ENCODE measurements around the gene SOX8.
A peak's percentile ranks its signal among the peaks of the same experiment; 100 is the strongest.

Gene SOX8

DNA sequence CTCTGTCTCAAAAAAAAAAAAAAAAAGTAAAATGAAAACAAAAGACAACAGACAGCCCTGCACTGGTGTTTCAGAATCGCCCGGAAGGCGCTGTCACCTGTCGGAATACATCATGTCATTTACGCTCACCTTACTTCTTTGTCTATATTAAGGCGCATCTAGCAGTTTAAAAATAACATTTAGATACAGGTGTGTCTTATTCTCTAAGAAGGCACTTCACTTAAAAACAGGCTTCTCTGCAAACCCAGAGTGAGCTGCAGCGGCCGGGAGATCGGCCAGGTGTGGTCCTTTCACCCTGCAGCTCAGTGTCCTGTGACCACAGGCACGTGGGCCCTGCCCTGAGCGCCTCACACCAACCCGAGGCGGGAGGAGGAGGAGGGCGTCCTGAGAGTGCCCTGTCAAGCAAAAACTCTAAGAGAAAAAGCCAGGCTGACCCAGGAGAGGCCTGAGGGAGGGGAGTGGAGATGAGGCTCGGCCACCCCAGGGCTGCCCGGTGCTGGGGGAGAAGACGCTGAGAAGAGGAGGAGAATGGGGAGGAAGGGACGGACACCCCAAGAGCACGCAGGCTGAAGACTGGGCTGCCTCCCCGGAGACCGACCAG lies 7.5 kb upstream of the SOX8 start:
- no peaks in the 10 kb centered on the region for H3K9me3 ChIP-seq (ENCODE audit: control insufficient read depth in 1 of 2, low read length in 2 of 2)
- no peak overlapping the region for H3K27ac ChIP-seq (ENCODE audit: low read length)
- H3K36me3 ChIP-seq (ENCODE audit: control insufficient read depth in 1 of 2, insufficient read depth in 2 of 2, low read length in 2 of 2): no peaks in the 10 kb centered on the region
- H3K27me3 ChIP-seq (ENCODE audit: low read depth, low read length): peaks cover 4% of the 10 kb centered on the region
- H3K4me3 ChIP-seq (ENCODE audit: low read depth in 1 of 2, low read length in 2 of 2): no peak overlapping the region
- H3K4me1 ChIP-seq (ENCODE audit: control insufficient read depth in 1 of 2, insufficient read depth in 2 of 2, low read length in 2 of 2): peaks cover 6 to 27% of the 10 kb centered on the region in 2 donors

DNA sequence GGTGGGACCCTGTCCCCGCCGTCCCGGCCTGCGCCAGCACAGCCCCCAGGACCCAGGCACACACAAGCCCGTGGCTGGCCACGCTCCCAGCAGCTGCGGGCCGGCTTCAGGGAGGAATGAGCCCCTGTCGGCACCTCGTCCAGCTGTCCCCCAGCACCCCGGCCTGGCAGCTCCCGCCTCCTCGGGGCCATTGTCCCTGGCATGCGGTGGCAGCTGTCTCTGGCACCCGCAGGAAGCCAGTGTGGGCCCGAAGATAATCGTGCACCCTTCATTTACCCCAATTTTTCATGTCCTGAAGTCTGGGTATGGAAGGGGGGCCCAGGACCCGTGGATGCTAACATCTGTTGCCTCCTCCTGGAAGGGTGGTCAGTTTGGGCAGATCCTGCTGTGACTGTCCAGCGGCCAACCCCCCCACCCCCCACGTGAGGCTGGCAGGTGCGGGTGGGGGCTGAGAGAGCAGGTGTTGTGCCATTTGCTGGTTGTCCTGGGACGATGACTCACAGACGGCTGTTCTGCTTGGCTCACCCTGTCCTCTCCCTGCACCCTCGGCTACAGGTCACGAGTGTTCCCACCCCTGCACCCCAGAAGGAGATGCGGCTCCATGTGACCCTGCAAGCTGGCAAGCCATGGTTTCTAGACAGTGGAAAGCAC lies 6.8 kb upstream of the SOX8 start:
- Histone ChIP-seq H3K4me1 (ENCODE audit: control insufficient read depth in 1 of 2, insufficient read depth in 2 of 2, low read length in 2 of 2) (peaks cover under 1 to 20% of the 10 kb centered on the region in 2 donors), H3K27me3 (ENCODE audit: low read depth, low read length) (peaks cover 7% of the 10 kb centered on the region), H3K4me3 (ENCODE audit: low read depth in 1 of 2, low read length in 2 of 2) (no peak overlapping the region), H3K9me3 (ENCODE audit: control insufficient read depth in 1 of 2, low read length in 2 of 2) (no peaks in the 10 kb centered on the region), H3K36me3 (ENCODE audit: control insufficient read depth in 1 of 2, insufficient read depth in 2 of 2, low read length in 2 of 2) (no peaks in the 10 kb centered on the region), H3K27ac (ENCODE audit: low read length) (no peak overlapping the region)

DNA sequence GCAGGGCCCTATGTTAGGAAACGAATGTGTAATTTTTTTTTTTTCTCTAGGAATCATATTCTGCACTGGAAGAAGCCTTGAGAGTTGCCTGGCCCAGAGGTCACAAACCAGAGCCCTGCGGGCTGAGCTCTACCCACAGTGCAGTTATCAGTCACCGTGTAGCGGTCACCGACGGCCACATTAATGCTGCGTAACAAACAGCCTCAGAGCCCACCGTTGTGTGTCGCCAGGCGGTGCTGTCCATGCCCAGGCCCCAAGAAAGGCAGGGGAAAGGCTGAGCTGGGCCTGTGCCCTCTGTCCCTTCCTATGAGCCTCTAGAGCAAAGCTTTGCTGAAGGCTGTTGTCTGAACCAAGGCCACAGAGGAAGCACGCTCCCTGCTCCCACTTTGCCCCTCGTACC lies 6.3 kb upstream of the SOX8 start:
- Histone ChIP-seq H3K27me3 (ENCODE audit: low read depth, low read length) (peaks cover 12% of the 10 kb centered on the region), H3K9me3 (ENCODE audit: control insufficient read depth in 1 of 2, low read length in 2 of 2) (no peaks in the 10 kb centered on the region), H3K4me1 (ENCODE audit: control insufficient read depth in 1 of 2, insufficient read depth in 2 of 2, low read length in 2 of 2) (peaks cover 0 to 19% of the 10 kb centered on the region in 2 donors), H3K4me3 (ENCODE audit: low read depth in 1 of 2, low read length in 2 of 2) (no peak overlapping the region), H3K36me3 (ENCODE audit: control insufficient read depth in 1 of 2, insufficient read depth in 2 of 2, low read length in 2 of 2) (no peaks in the 10 kb centered on the region), H3K27ac (ENCODE audit: low read length) (no peak overlapping the region)

DNA sequence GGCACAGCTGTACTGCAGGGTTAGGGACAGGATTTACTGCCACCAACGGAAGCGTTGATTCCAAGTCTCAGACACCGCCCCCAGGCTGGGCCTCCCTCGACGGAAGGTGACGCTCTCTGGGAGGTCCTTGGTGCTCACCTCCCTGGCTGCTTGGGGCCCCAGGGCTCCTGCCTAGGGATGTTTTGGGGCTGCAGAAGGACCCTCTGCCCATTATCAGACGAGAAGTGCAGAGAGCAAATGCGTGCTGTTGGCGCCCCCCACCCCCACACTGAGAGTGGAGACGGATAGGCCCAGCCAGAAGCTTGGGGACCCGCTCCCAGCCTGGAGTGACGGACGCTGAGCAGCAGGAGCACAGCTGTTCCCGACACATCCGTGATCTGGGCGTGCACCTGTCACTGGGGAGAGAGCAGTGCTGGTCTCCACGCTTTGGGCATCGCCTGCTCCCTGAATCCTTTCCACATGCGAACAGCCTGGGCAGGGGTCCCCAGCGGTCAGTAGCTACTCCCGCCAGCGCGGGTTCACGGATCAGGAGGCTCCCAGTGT lies 5.1 kb upstream of the SOX8 start:
- Histone ChIP-seq H3K4me3 (ENCODE audit: low read depth in 1 of 2, low read length in 2 of 2) (no peak overlapping the region), H3K27me3 (ENCODE audit: low read depth, low read length) (peaks cover 15% of the 10 kb centered on the region), H3K36me3 (ENCODE audit: control insufficient read depth in 1 of 2, insufficient read depth in 2 of 2, low read length in 2 of 2) (no peaks in the 10 kb centered on the region), H3K4me1 (ENCODE audit: control insufficient read depth in 1 of 2, insufficient read depth in 2 of 2, low read length in 2 of 2) (peaks cover 0 to 18% of the 10 kb centered on the region in 2 donors), H3K9me3 (ENCODE audit: control insufficient read depth in 1 of 2, low read length in 2 of 2) (no peaks in the 10 kb centered on the region), H3K27ac (ENCODE audit: low read length) (no peak overlapping the region)

DNA sequence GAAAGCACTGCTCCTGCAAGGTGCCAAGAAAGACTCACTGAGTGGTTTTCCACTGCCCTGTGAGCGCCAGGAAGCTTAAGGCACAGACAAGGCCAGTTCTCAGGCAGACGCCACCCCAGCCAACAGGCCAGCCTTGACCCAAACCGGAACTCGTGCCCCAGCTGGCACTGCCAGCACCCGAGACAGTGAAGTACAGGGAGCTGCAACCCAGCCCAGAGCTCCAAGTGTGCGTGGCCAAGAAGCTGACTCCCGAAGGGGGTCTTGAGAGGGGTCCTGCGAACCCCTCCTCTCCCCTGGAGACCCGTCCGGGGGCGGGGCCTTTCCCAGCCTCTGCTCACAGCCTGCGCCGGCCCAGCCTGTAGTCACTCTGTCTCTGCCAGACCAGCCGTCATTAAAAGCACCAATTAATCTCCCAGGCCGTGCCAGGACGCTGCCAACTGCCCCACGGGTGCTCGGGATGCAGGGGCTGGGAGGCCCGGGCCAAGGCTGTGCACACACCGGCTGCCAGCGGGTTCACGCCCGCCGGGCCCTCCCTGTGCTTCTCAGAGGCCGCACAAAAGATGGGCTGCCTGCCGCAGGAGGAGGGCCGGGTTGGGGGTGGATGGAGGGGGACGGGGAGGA lies 4.4 kb upstream of the SOX8 start:
- Histone ChIP-seq H3K27ac (ENCODE audit: low read length) (no peak overlapping the region), H3K36me3 (ENCODE audit: control insufficient read depth in 1 of 2, insufficient read depth in 2 of 2, low read length in 2 of 2) (no peaks in the 10 kb centered on the region), H3K9me3 (ENCODE audit: control insufficient read depth in 1 of 2, low read length in 2 of 2) (no peaks in the 10 kb centered on the region), H3K27me3 (ENCODE audit: low read depth, low read length) (peaks cover 15% of the 10 kb centered on the region), H3K4me1 (ENCODE audit: control insufficient read depth in 1 of 2, insufficient read depth in 2 of 2, low read length in 2 of 2) (peaks cover 0 to 20% of the 10 kb centered on the region in 2 donors), H3K4me3 (ENCODE audit: low read depth in 1 of 2, low read length in 2 of 2) (no peak overlapping the region)

DNA sequence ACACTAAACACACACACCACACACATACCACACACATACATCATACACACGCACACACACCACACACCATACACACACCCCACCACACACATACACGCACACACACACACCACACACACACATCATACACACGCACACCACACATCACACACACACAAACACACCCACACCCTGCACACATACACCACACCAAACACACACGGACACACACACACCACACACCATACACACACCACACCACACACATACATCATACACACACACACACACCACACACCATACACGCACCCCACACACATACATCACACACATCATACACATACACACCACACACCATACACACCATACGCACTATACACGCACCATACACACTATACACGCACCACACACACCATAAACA lies 3.7 kb upstream of the SOX8 start:
- peaks cover 0 to 21% of the 10 kb centered on the region in 2 donors for H3K4me1 ChIP-seq (ENCODE audit: control insufficient read depth in 1 of 2, insufficient read depth in 2 of 2, low read length in 2 of 2)

DNA sequence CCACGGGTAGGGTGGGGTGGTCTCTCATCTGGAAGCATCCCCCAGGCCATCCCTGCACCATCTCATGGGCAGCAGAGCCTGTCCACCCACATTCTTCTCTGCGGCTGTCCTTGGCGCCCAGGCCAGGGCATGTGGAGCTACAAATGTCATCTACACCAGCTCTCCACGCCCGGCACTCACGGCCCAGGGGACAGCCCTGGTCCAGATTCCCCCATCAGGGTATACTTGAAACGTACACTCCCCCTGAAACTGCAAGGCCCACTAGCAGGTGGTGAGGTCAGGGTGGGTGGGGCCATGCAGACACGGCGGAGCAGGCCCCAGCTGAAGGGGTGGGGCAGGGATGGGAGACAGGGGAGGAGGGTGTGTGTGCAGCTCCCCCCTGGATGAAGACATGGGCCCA lies 3.2 kb upstream of the SOX8 start:
- Histone ChIP-seq H3K9me3 (ENCODE audit: control insufficient read depth in 1 of 2, low read length in 2 of 2) (no peaks in the 10 kb centered on the region), H3K36me3 (ENCODE audit: control insufficient read depth in 1 of 2, insufficient read depth in 2 of 2, low read length in 2 of 2) (no peaks in the 10 kb centered on the region), H3K4me3 (ENCODE audit: low read depth in 1 of 2, low read length in 2 of 2) (no peak overlapping the region), H3K27me3 (ENCODE audit: low read depth, low read length) (peaks cover 23% of the 10 kb centered on the region), H3K27ac (ENCODE audit: low read length) (no peak overlapping the region), H3K4me1 (ENCODE audit: control insufficient read depth in 1 of 2, insufficient read depth in 2 of 2, low read length in 2 of 2) (peaks cover 0 to 21% of the 10 kb centered on the region in 2 donors)

More for the DNA sequence above, 3.7 kb upstream of the SOX8 start:
- Histone ChIP-seq H3K36me3 (ENCODE audit: control insufficient read depth in 1 of 2, insufficient read depth in 2 of 2, low read length in 2 of 2) (no peaks in the 10 kb centered on the region), H3K27ac (ENCODE audit: low read length) (no peak overlapping the region), H3K4me3 (ENCODE audit: low read depth in 1 of 2, low read length in 2 of 2) (no peak overlapping the region), H3K9me3 (ENCODE audit: control insufficient read depth in 1 of 2, low read length in 2 of 2) (no peaks in the 10 kb centered on the region), H3K27me3 (ENCODE audit: low read depth, low read length) (peaks cover 21% of the 10 kb centered on the region)

DNA sequence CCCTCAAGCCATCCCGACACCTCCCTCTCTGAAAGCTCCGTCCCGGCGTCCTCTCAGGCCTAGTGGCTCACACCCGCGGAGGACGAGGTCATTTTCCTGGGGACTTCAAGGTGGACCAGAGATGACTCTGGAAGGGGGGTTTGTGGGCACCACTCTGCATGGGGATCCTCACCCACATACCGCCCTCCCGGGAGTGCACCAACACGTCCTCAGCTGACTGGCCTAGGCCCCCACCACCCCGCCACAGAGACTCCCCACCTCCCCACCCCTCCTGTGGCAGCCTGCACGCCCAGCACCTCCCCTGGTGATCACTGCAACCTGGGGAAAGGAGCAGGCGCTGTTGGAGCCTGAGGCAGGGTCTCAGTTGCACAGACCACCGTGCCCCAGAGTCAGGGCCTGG lies 2.4 kb upstream of the SOX8 start:
- H3K4me3 ChIP-seq (ENCODE audit: low read depth in 1 of 2, low read length in 2 of 2): no peak overlapping the region
- no peaks in the 10 kb centered on the region for H3K36me3 ChIP-seq (ENCODE audit: control insufficient read depth in 1 of 2, insufficient read depth in 2 of 2, low read length in 2 of 2)
- peaks cover 23% of the 10 kb centered on the region for H3K27me3 ChIP-seq (ENCODE audit: low read depth, low read length)
- peaks cover 0 to 21% of the 10 kb centered on the region in 2 donors for H3K4me1 ChIP-seq (ENCODE audit: control insufficient read depth in 1 of 2, insufficient read depth in 2 of 2, low read length in 2 of 2)
- no peak overlapping the region for H3K27ac ChIP-seq (ENCODE audit: low read length)
- no peaks in the 10 kb centered on the region for H3K9me3 ChIP-seq (ENCODE audit: control insufficient read depth in 1 of 2, low read length in 2 of 2)

DNA sequence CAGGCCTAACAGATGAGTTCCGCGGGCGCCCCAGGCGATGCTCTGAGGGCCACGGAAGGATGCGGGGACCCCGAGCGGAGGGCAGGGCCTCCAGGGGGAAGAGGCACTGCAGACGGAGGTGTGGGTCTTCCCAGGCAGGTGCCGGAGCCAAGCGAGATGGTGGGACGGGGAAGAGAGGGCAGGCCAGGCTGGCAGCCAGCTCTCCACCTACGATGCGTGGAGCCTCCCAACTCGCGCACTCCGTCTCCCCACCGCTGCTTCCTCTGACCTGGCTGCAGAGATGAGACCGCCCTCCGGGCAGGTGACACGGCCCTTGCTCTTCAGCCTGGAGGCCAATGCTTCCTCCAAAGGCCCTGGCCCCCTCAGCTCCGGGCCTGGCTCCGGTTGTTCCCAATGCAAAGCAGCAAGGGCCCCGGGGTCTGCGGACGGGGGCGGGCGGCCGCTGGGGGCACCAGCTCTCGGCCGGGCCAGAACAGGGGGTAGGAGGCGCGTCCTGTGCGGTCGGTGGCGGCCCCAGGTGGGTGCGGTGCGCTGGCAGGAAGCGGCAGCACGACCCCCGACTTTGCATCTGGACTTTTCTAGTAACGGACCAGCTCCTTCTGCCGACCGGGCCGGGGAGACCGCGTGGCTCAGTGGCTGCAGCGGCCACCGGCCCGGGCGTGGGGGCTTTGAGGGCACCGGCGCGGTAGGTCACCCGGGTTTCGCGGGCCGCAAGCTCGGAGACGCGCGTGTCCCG lies 1.5 kb upstream of the SOX8 start:
- Histone ChIP-seq H3K27me3 (ENCODE audit: low read depth, low read length) (peaks cover 23% of the 10 kb centered on the region), H3K4me1 (ENCODE audit: control insufficient read depth in 1 of 2, insufficient read depth in 2 of 2, low read length in 2 of 2) (peaks cover 0 to 21% of the 10 kb centered on the region in 2 donors), H3K4me3 (ENCODE audit: low read depth in 1 of 2, low read length in 2 of 2) (peak overlapping the region in 1 of 2 donors; percentile 61), H3K9me3 (ENCODE audit: control insufficient read depth in 1 of 2, low read length in 2 of 2) (no peaks in the 10 kb centered on the region), H3K27ac (ENCODE audit: low read length) (no peak overlapping the region), H3K36me3 (ENCODE audit: control insufficient read depth in 1 of 2, insufficient read depth in 2 of 2, low read length in 2 of 2) (no peaks in the 10 kb centered on the region)

DNA sequence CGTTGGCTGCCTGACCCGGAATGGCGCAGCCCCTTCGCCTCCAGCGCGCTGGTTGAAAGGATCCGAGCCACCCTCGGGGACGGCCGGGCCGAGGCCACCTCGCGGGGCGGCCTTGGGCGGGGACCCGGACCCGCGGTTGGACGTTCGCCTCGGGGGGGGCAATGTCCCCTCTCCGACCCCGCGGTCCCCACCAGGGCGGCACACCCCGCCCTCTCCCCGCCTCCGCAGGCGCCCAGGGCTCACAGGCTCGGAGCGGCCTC lies 1.0 kb upstream of the SOX8 start:
- Histone ChIP-seq H3K4me3 (ENCODE audit: low read depth in 1 of 2, low read length in 2 of 2) (peak overlapping the region in 1 of 2 donors; percentile 61), H3K27me3 (ENCODE audit: low read depth, low read length) (peaks cover 23% of the 10 kb centered on the region), H3K9me3 (ENCODE audit: control insufficient read depth in 1 of 2, low read length in 2 of 2) (no peaks in the 10 kb centered on the region), H3K4me1 (ENCODE audit: control insufficient read depth in 1 of 2, insufficient read depth in 2 of 2, low read length in 2 of 2) (peaks cover 0 to 21% of the 10 kb centered on the region in 2 donors), H3K27ac (ENCODE audit: low read length) (no peak overlapping the region), H3K36me3 (ENCODE audit: control insufficient read depth in 1 of 2, insufficient read depth in 2 of 2, low read length in 2 of 2) (no peaks in the 10 kb centered on the region)

All from muscle layer of duodenum (tissue), 2 donors.